ENCODE results near the gene MEI1.
"Not testable (repeated sequence)": the region's sequence is repeated elsewhere in the genome, so short reads cannot be mapped to it uniquely, and the experiment has no call there.

Gene MEI1

GRCh38 chr22:41722496-41722895 lies 23.2 kb downstream of the MEI1 start:
- H3K4me3 ChIP-seq (ENCODE audit: low read depth, low read length), result no peak overlapping the region
- no peak for TF ChIP-seq CTCF (IDR thresholded peaks at IDR 0.05; ENCODE audit: low read depth, low read length)

GRCh38 chr22:41725510-41726110 lies 26.3 kb downstream of the MEI1 start:
- no peak overlapping the region for H3K4me3 ChIP-seq (ENCODE audit: low read depth, low read length)
- TF ChIP-seq CTCF (IDR thresholded peaks at IDR 0.05; ENCODE audit: low read depth, low read length), result no peak

- no peak for TF ChIP-seq CTCF (IDR thresholded peaks at IDR 0.05; ENCODE audit: low read depth, low read length)
- no peak overlapping the region for H3K4me3 ChIP-seq (ENCODE audit: low read depth, low read length)
Observed at GRCh38 chr22:41731609-41732008, 32.3 kb downstream of the MEI1 start.

GRCh38 chr22:41732096-41732772 lies 32.9 kb downstream of the MEI1 start:
- no peak overlapping the region for H3K4me3 ChIP-seq (ENCODE audit: low read depth, low read length)
- no peak for TF ChIP-seq CTCF (IDR thresholded peaks at IDR 0.05; ENCODE audit: low read depth, low read length)

- not testable (repeated sequence) for H3K4me3 ChIP-seq (ENCODE audit: low read depth, low read length)
Observed at GRCh38 chr22:41733241-41733640, 33.9 kb downstream of the MEI1 start.

- TF ChIP-seq CTCF (IDR thresholded peaks at IDR 0.05; ENCODE audit: low read depth, low read length), result no peak
Observed at GRCh38 chr22:41739576-41739975, 40.3 kb downstream of the MEI1 start.

GRCh38 chr22:41742918-41743317 lies 43.6 kb downstream of the MEI1 start:
- TF ChIP-seq CTCF (IDR thresholded peaks at IDR 0.05; ENCODE audit: low read depth, low read length), result no peak
- H3K4me3 ChIP-seq (ENCODE audit: low read depth, low read length), result no peak overlapping the region

More at GRCh38 chr22:41739576-41739975, 40.3 kb downstream of the MEI1 start:
- H3K4me3 ChIP-seq (ENCODE audit: low read depth, low read length), result no peak overlapping the region
